HepG2 (cell line): ENCODE results near the gene BBIP1. TPM values are rescaled to one million over a fixed set of nuclear protein-coding genes. Genes with fewer than 3 reads are reported as not detected.

Source experiments
- ATAC-seq: fragments of 200-7000 bp; cut with Tn5 transposase; 3 replicates; pipeline ENCODE4 v1.9.1; 2020; ENCODE audit warnings: mild to moderate bottlenecking, moderate library complexity
- BruUV-seq: library from RNA; stranded (reverse); fragments of 400-500 nt; replicated peaks from 2 replicates; lab custom pipeline; 2021; lab: Mats Ljungman, UMichigan
- CTCF ChIA-PET: fragments of 300-600 bp; formaldehyde crosslinking; extraction: SDS; loops from one replicate; lab custom pipeline; 2021; ENCODE audit warnings: low total read pairs, inconsistent platforms, low intra/inter-chr PET ratio; lab: Yijun Ruan, JAX
- POLR2A ChIA-PET: fragments of 350-600 bp; sonication (Branson Sonifier 250); formaldehyde crosslinking; loops from one replicate; lab custom pipeline; 2020; ENCODE audit warnings: antibody characterized with exemption, inconsistent platforms; lab: Yijun Ruan, JAX
- DNase-seq: peaks from one replicate; pipeline ENCODE4 v3.0.0-alpha.2; 2015; ENCODE audit warnings: low spot score
- FAIRE-seq: peaks from 3 replicates; lab custom pipeline; 2011; peaks lifted over from hg19 to GRCh38; lab: Jason Lieb, UNC
- H2AFZ ChIP-seq: one replicate; pipeline ENCODE4 v1.6.1; 2011; ENCODE audit warnings: low read length, inconsistent platforms
- H3K27ac ChIP-seq: fragments of 300-600 bp; 3 replicates; pipeline ENCODE4 v1.8.0; 2011; ENCODE audit warnings: mixed run types, mild to moderate bottlenecking, mixed read lengths, low read length, inconsistent platforms; ENCODE audit not compliant: insufficient read depth; ENCODE audit errors: extremely low read length
- H3K27me3 ChIP-seq, 2 experiments: fragments of 200-600 bp in 1 of 2; 2 replicates in 1 of 2; 3 replicates in 1 of 2; pipeline versions ENCODE4 v1.6.0 to v1.8.0; 2011; ENCODE audit warnings: low read length in 2 of 2, mild to moderate bottlenecking in 2 of 2, moderate library complexity in 2 of 2, inconsistent platforms in 1 of 2; ENCODE audit not compliant: insufficient read depth in 2 of 2, control insufficient read depth in 1 of 2
- H3K36me3 ChIP-seq, 2 experiments: fragments of 200-600 bp in 1 of 2; replicated peaks in 1 of 2; 2 replicates in 1 of 2; 3 replicates in 1 of 2; pipeline versions ENCODE4 v1.5.1 to v1.8.0; 2011; ENCODE audit warnings: low read length in 2 of 2, inconsistent platforms in 1 of 2; ENCODE audit not compliant: insufficient read depth in 2 of 2, control insufficient read depth in 1 of 2
- H3K4me1 ChIP-seq: 2 replicates; pipeline ENCODE4 v1.5.1; 2012; ENCODE audit warnings: low read length, inconsistent platforms; ENCODE audit not compliant: insufficient read depth
- H3K4me2 ChIP-seq: 2 replicates; pipeline ENCODE4 v1.6.0; 2011; ENCODE audit warnings: low read depth, low read length, inconsistent platforms
- H3K4me3 ChIP-seq, 3 experiments: fragments of 200-600 bp in 1 of 3; sonication (generic), shearing (Covaris generic) in 1 of 3; replicated peaks in 1 of 3; 2 replicates each; pipeline ENCODE4 v1.5.1; 2011 to 2016; ENCODE audit warnings: low read length in 3 of 3, inconsistent platforms in 2 of 3, low read depth in 2 of 3, mild to moderate bottlenecking in 2 of 3, control low read depth in 1 of 3, mixed read lengths in 1 of 3; ENCODE audit not compliant: insufficient read depth in 1 of 3
- H3K79me2 ChIP-seq: one replicate; pipeline ENCODE4 v1.6.1; 2011; ENCODE audit warnings: low read length, inconsistent platforms; ENCODE audit not compliant: insufficient read depth
- H3K9ac ChIP-seq: 2 replicates; pipeline ENCODE4 v1.6.0; 2011; ENCODE audit warnings: mild to moderate bottlenecking, low read depth, low read length, inconsistent platforms; ENCODE audit not compliant: insufficient read depth
- H3K9me3 ChIP-seq: 2 replicates; pipeline ENCODE4 v1.5.1; 2012; ENCODE audit warnings: mild to moderate bottlenecking, low read length
- H4K20me1 ChIP-seq: 2 replicates; pipeline ENCODE4 v1.6.0; 2011; ENCODE audit warnings: inconsistent platforms, mild to moderate bottlenecking, low read length, moderate library complexity; ENCODE audit not compliant: insufficient read depth
- AKAP8 ChIP-seq: sonication (generic); formaldehyde crosslinking; IDR thresholded peaks from 2 replicates; pipeline ENCODE4 v1.5.1; 2020; ENCODE audit warnings: mild to moderate bottlenecking, missing genetic modification reagents
- GTF3A ChIP-seq: sonication (generic); formaldehyde crosslinking; conservative IDR thresholded peaks from 2 replicates; pipeline ENCODE4 v1.4.0; 2020; ENCODE audit warnings: mild to moderate bottlenecking, missing genetic modification reagents
- ISL2 ChIP-seq: sonication (generic); formaldehyde crosslinking; IDR thresholded peaks from 2 replicates; pipeline ENCODE4 v1.5.0; 2020; ENCODE audit warnings: missing genetic modification reagents
- KLF16 ChIP-seq, 2 experiments: sonication (generic) in 1 of 2; formaldehyde crosslinking in 1 of 2; IDR thresholded peaks; 2 replicates each; pipeline versions ENCODE4 v1.6.1 to v1.8.0; 2016 to 2023; ENCODE audit warnings: missing genetic modification reagents in 2 of 2, missing compliant biosample characterization in 1 of 2
- MXI1 ChIP-seq: IDR thresholded peaks from 3 replicates; pipeline ENCODE4 v1.6.1; 2012; ENCODE audit warnings: low read depth, low read length, inconsistent platforms, borderline replicate concordance
- NR1H2 ChIP-seq: sonication (generic); formaldehyde crosslinking; IDR thresholded peaks from 2 replicates; pipeline ENCODE4 v1.8.1; 2022; ENCODE audit warnings: low read depth, missing genetic modification reagents, borderline replicate concordance
- NRL ChIP-seq: sonication (generic); formaldehyde crosslinking; IDR thresholded peaks from 2 replicates; pipeline ENCODE4 v1.5.0; 2020; ENCODE audit warnings: missing genetic modification reagents, mild to moderate bottlenecking, moderate library complexity, borderline replicate concordance
- POLR2G ChIP-seq: fragments of 200-400 bp; formaldehyde crosslinking; IDR thresholded peaks from 2 replicates; pipeline ENCODE4 v1.6.1; 2018; ENCODE audit warnings: mild to moderate bottlenecking, low read depth, low read length, moderate library complexity
- RAD21 ChIP-seq: fragments of 450-650 bp; formaldehyde crosslinking; IDR thresholded peaks from 2 replicates; pipeline ENCODE4 v1.5.0; 2020; ENCODE audit warnings: mild to moderate bottlenecking
- RFX1 ChIP-seq: fragments of 450-650 bp; IDR thresholded peaks from 2 replicates; pipeline ENCODE4 v1.6.1; 2017
- RFXAP ChIP-seq: sonication (generic); formaldehyde crosslinking; IDR thresholded peaks from 2 replicates; pipeline ENCODE4 v1.4.0; 2020; ENCODE audit warnings: missing genetic modification reagents, borderline replicate concordance
- SIN3B ChIP-seq: fragments of 150-350 bp; IDR thresholded peaks from 2 replicates; pipeline ENCODE4 v1.6.1; 2014; ENCODE audit warnings: low read length
- SPEN ChIP-seq: sonication (generic); formaldehyde crosslinking; IDR thresholded peaks from 2 replicates; pipeline ENCODE4 v1.5.1; 2020; ENCODE audit warnings: low read depth, mild to moderate bottlenecking, missing genetic modification reagents
- U2AF2 ChIP-seq: fragments of 200-400 bp; formaldehyde crosslinking; IDR thresholded peaks from 2 replicates; pipeline ENCODE4 v1.6.1; 2017; ENCODE audit warnings: low read depth, mild to moderate bottlenecking, low read length
- ZBTB20 ChIP-seq: sonication (generic); formaldehyde crosslinking; IDR thresholded peaks from 2 replicates; pipeline ENCODE4 v1.8.1; 2023; ENCODE audit warnings: missing genetic modification reagents, low read depth, mild to moderate bottlenecking, borderline replicate concordance
- ZKSCAN8 ChIP-seq: IDR thresholded peaks from 2 replicates; pipeline ENCODE4 v1.6.1; 2016; ENCODE audit warnings: borderline replicate concordance, missing genetic modification reagents, missing compliant biosample characterization
- ZNF12 ChIP-seq: sonication (generic); formaldehyde crosslinking; IDR thresholded peaks from 2 replicates; pipeline ENCODE4 v1.5.0; 2020; ENCODE audit warnings: missing genetic modification reagents
- ZNF260 ChIP-seq: sonication (generic); formaldehyde crosslinking; IDR thresholded peaks from 2 replicates; pipeline ENCODE4 v1.4.0; 2020; ENCODE audit warnings: missing genetic modification reagents, low read depth, mild to moderate bottlenecking, borderline replicate concordance
- ZNF616 ChIP-seq: sonication (generic); formaldehyde crosslinking; IDR thresholded peaks from 2 replicates; pipeline ENCODE4 v1.5.0; 2020; ENCODE audit warnings: low read depth, mild to moderate bottlenecking, missing genetic modification reagents
- ZNF790 ChIP-seq: sonication (generic); formaldehyde crosslinking; IDR thresholded peaks from 2 replicates; pipeline ENCODE4 v1.8.0; 2022; ENCODE audit warnings: missing genetic modification reagents, mild to moderate bottlenecking, borderline replicate concordance
- ZSCAN12 ChIP-seq: sonication (generic); formaldehyde crosslinking; IDR thresholded peaks from 2 replicates; pipeline ENCODE4 v1.9.0; 2021; ENCODE audit warnings: mild to moderate bottlenecking, missing genetic modification reagents
- WGBS: methylation state at CpG from one replicate; pipeline ENCODE4 v1.1.6; 2017; ENCODE audit warnings: low lambda C conversion rate; 5-methylcytosine and 5-hydroxymethylcytosine counted together
- in situ Hi-C: cut with HindIII; loops from 2 replicates; pipeline ENCODE4 v1.10.0; 2017; ENCODE audit warnings: low pct_unique_long_range_greater_than_20kb; ENCODE audit not compliant: extremely low pct_ligation_motif_present
- intact Hi-C: fragments of 100-400 bp; cut with micrococcal nuclease; formaldehyde crosslinking; loops from one replicate; pipeline ENCODE4 v1.10.0; 2022; ENCODE audit not compliant: unreplicated experiment
- polyA plus RNA-seq, 8 experiments: library from polyadenylated mRNA; depleted of rRNA in 3 of 8; stranded (reverse) in 7 of 8; unstranded in 1 of 8; fragments of >200 nt; fragmentation: Illumina TruSeq in 4 of 8; extraction: Trizol in 4 of 8; gene quantifications; 2 replicates each; pipeline versions ENCODE4 v1.2.1 to v1.2.3, GENCODE V29; 2011 to 2016; ENCODE audit warnings: low read depth in 4 of 8, missing spikeins in 1 of 8, mixed read lengths in 1 of 8; ENCODE audit not compliant: insufficient read depth in 1 of 8
- total RNA-seq, 5 experiments: library from RNA; depleted of rRNA; stranded (reverse); fragments of >200 nt; fragmentation: Illumina TruSeq; extraction: Trizol; gene quantifications; 2 replicates each; pipeline ENCODE4 v1.2.3, GENCODE V29; 2016; ENCODE audit warnings: low read depth in 1 of 5
- TF ChIP-seq, protein P1 (sequence below), 2 experiments: IDR thresholded peaks; 2 replicates each; pipeline ENCODE4 v1.6.1; 2011 to 2012; ENCODE audit warnings: low read length in 2 of 2, borderline replicate concordance in 1 of 2, low read depth in 1 of 2, mild to moderate bottlenecking in 1 of 2, moderate library complexity in 1 of 2

The BBIP1 gene
- total and polyA plus RNA-seq, 2 of the 13 experiments (the other 11 are each of a cell fraction or from before 2014, with no cell fraction given), result 18.3 to 24.1 TPM

DNA sequence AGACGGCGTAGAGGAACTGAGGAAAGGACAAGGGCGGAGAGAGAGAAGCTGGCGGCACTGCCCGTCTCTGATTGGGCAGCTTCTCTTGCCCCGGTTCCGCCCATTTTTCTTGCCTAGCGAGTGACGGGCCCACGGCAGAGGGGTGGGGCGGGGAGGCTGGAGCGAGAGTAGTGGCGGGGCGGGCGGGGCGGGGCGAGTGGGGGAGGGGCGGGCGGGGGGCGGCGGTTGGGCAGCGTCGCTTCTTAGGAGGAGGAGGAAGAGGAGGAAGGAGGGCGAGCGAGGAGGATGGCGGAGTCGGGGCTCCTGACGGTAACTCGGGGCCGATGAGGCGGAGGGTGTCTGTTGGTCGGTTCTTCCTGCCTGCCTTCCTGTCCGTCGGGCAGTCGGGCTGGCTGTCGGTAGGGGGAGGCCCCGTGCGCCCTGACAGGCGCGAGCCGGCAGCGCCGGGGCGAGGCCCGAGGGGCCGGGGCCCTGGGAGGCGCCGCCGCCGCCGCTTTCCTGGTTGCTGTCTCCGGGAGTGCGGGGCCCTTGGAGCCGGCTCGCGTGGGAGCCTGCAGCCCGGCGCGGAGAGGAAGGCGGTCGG, 460 bp upstream of the BBIP1 start, which contains the start of gene SHOC2:
Gene SHOC2 (plus strand): TSS at position 256 of the 583 bp plus-strand sequence. CDS start 44,755 bp downstream, outside the sequence.
- H2AFZ ChIP-seq, result peak within 1 kb of the TSS; percentile 73
- in situ Hi-C loops (no loop called here), intact Hi-C loops (no loop called here)
- no peaks in the 10 kb centered on the region for H4K20me1 ChIP-seq
- ChIA-PET CTCF (interaction anchor here (1.2 kb wide), 1 partner anchor 173 kb away, joined by 4 read pairs; no protein-coding TSS in a partner anchor), POLR2A (interaction anchor here (0.7 to 2.1 kb wide), 19 partner anchors 7 to 179 kb away, joined by 3 to 24 read pairs (median 6); partner anchors contain the start of gene PDCD4)
- H3K27me3 ChIP-seq, result no peaks in the 10 kb centered on the region; a peak in 1 of 5 replicates
- no peaks in the 10 kb centered on the region for H3K36me3 ChIP-seq
- H3K79me2 ChIP-seq, result peaks cover 51% of the 10 kb centered on the region
- BruUV-seq, result no TSS peak
- H3K4me2 ChIP-seq, result peak within 1 kb of the TSS; percentile 78
- H3K4me3 ChIP-seq, result peak within 1 kb of the TSS; percentile 83 to 93 (median 89)
- peak within 1 kb of the TSS; percentile 90 for H3K9ac ChIP-seq
- 3% methylated on average over 6 of the region's 61 CpGs for WGBS
- DNase-seq (no peak), FAIRE-seq (no peak), ATAC-seq (peak; percentile 63)
- H3K9me3 ChIP-seq, result no peaks in the 10 kb centered on the region
- H3K4me1 ChIP-seq, result peaks cover 49% of the 10 kb centered on the region
- peak within 1 kb of the TSS; percentile 97 for H3K27ac ChIP-seq
- TF ChIP-seq ZNF12, result no peak
- no peak for TF ChIP-seq ZNF616 (CRISPR knock-in tag)
- 0 out of 4 replicates have a peak, but pooled peaks of 1 of the 2 experiments have one; percentile 14 for TF ChIP-seq KLF16 (CRISPR knock-in tag; IDR thresholded peaks at IDR 0.05)
- TF ChIP-seq, protein P1, sequence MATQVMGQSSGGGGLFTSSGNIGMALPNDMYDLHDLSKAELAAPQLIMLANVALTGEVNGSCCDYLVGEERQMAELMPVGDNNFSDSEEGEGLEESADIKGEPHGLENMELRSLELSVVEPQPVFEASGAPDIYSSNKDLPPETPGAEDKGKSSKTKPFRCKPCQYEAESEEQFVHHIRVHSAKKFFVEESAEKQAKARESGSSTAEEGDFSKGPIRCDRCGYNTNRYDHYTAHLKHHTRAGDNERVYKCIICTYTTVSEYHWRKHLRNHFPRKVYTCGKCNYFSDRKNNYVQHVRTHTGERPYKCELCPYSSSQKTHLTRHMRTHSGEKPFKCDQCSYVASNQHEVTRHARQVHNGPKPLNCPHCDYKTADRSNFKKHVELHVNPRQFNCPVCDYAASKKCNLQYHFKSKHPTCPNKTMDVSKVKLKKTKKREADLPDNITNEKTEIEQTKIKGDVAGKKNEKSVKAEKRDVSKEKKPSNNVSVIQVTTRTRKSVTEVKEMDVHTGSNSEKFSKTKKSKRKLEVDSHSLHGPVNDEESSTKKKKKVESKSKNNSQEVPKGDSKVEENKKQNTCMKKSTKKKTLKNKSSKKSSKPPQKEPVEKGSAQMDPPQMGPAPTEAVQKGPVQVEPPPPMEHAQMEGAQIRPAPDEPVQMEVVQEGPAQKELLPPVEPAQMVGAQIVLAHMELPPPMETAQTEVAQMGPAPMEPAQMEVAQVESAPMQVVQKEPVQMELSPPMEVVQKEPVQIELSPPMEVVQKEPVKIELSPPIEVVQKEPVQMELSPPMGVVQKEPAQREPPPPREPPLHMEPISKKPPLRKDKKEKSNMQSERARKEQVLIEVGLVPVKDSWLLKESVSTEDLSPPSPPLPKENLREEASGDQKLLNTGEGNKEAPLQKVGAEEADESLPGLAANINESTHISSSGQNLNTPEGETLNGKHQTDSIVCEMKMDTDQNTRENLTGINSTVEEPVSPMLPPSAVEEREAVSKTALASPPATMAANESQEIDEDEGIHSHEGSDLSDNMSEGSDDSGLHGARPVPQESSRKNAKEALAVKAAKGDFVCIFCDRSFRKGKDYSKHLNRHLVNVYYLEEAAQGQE (IDR thresholded peaks at IDR 0.05; ENCODE audit: borderline replicate concordance in 1 of 2, low read depth in 1 of 2, low read length in 2 of 2), result no peak
- no peak for TF ChIP-seq ZNF260 (CRISPR knock-in tag)
- no peak for TF ChIP-seq ZNF790
- TF ChIP-seq SPEN (CRISPR knock-in tag), result peak; percentile 38; the same call in 1 of the 2 replicates
- no peak; the same call in 1 of the 2 replicates for TF ChIP-seq SIN3B
- no peak for TF ChIP-seq RFX1
- TF ChIP-seq GTF3A (CRISPR knock-in tag), result no peak
- no peak for TF ChIP-seq ZKSCAN8 (CRISPR knock-in tag)
- no peak; the same call in 1 of the 2 replicates for TF ChIP-seq RFXAP
- peak; percentile 1; the same call in 1 of the 3 replicates for TF ChIP-seq MXI1
- TF ChIP-seq AKAP8 (CRISPR knock-in tag), result no peak
- TF ChIP-seq RAD21 (CRISPR knock-in tag), result peak; percentile 55
- TF ChIP-seq ISL2 (CRISPR knock-in tag), result no peak
- TF ChIP-seq NRL (CRISPR knock-in tag), result no peak
- TF ChIP-seq U2AF2, result no peak
- no peak for TF ChIP-seq ZSCAN12 (CRISPR knock-in tag)
- TF ChIP-seq POLR2G, result no peak; the same call in 1 of the 2 replicates
- TF ChIP-seq NR1H2 (CRISPR knock-in tag), result no peak
- TF ChIP-seq ZBTB20, result no peak
